Activated CD4-positive, alpha-beta memory T cell treated with anti-CD3 and anti-CD28 coated beads for 36 hours (primary cell): Measurements from ENCODE around the gene DACT2. TPM values are rescaled to one million over a fixed set of nuclear protein-coding genes. Genes with fewer than 3 reads are reported as not detected.

ENCODE experiments used
- CTCF ChIA-PET: fragments of 350-600 bp; sonication (Branson Sonifier 250); formaldehyde crosslinking; loops from one replicate; lab custom pipeline; 2021; ENCODE audit warnings: antibody characterized with exemption, inconsistent platforms; lab: Charles Lee
- POLR2A ChIA-PET: fragments of 350-600 bp; sonication (Branson Sonifier 250); formaldehyde crosslinking; loops from one replicate; lab custom pipeline; 2021; ENCODE audit warnings: antibody characterized with exemption; lab: Charles Lee
- DNase-seq: peaks from one replicate; pipeline ENCODE4 v3.0.0-alpha.2; 2020
- H3K27ac Mint-ChIP-seq: one replicate; pipeline ENCODE4 v1.8.0; 2021; ENCODE audit warnings: mixed read lengths
- H3K27me3 Mint-ChIP-seq: one replicate; pipeline ENCODE4 v1.8.0; 2021; ENCODE audit warnings: mixed read lengths
- H3K36me3 Mint-ChIP-seq: one replicate; pipeline ENCODE4 v1.8.0; 2021; ENCODE audit warnings: mixed read lengths
- H3K4me1 Mint-ChIP-seq: one replicate; pipeline ENCODE4 v1.8.0; 2021; ENCODE audit warnings: low read depth, mixed read lengths
- H3K4me3 Mint-ChIP-seq: one replicate; pipeline ENCODE4 v1.8.0; 2021; ENCODE audit warnings: mild to moderate bottlenecking, mixed read lengths
- H3K9me3 Mint-ChIP-seq: one replicate; pipeline ENCODE4 v1.8.0; 2021; ENCODE audit warnings: mixed read lengths
- intact Hi-C: fragments of 100-400 bp; cut with micrococcal nuclease; formaldehyde crosslinking; loops from one replicate; pipeline ENCODE4 v1.15.1; 2023
- total RNA-seq, 2 experiments: library from RNA; stranded (reverse); gene quantifications; one replicate each; pipeline ENCODE4 v1.2.3, GENCODE V29; 2021

Gene DACT2
- total RNA-seq, 2 experiments from 2014 or later = not detected

DNA sequence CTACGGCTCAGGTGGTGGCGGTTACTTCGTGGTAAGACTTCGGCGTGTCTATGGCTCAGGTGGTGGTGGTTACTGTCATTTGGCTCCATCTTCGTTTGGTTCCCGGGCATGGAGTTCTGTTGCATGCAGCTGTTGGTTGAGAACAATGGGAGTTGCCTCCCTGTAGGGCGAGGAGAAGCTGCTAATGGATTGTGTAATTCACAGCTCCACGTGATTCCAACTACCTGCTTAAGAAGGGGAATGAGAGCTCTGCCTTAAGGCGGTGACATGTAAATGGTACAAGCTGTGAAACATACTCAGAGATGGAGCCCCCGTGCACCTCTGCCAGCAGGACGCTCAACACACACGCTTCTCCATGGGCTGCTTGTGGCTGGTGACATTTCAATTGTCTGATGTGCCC, 12.4 kb upstream of the DACT2 start:
- no peaks in the 10 kb centered on the region for H3K4me1 Mint-ChIP-seq
- POLR2A ChIA-PET = no interaction called here
- H3K9me3 Mint-ChIP-seq = peaks cover 2% of the 10 kb centered on the region
- intact Hi-C loops = no loop called here
- H3K27me3 Mint-ChIP-seq = peaks cover 24% of the 10 kb centered on the region
- no peak overlapping the region for H3K4me3 Mint-ChIP-seq
- CTCF ChIA-PET = no interaction called here
- no peak for DNase-seq
- H3K27ac Mint-ChIP-seq = no peak overlapping the region
- no peaks in the 10 kb centered on the region for H3K36me3 Mint-ChIP-seq

DNA sequence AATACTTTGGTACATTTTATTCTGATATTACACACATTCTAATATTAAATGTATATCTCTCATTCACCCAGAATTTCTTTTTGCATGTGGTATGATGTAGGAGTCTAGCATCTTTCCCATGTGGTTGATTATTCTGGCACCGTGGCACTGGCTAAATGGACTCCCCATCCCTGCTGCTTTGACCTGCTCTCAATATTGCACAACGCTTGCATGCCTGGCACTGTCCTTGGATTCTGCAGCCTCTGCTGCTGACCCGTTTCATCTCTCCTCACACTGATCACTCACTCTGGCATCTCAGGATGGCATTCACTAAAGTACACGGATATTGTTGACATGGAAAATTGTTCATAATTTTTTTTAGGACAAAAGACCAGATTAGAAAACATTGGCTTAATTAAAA, 11.5 kb upstream of the DACT2 start:
- ChIA-PET CTCF (no interaction called here), POLR2A (no interaction called here)
- no peaks in the 10 kb centered on the region for H3K36me3 Mint-ChIP-seq
- intact Hi-C loops = no loop called here
- no peak overlapping the region for H3K27ac Mint-ChIP-seq
- no peak overlapping the region for H3K4me3 Mint-ChIP-seq
- H3K27me3 Mint-ChIP-seq = peaks cover 29% of the 10 kb centered on the region
- DNase-seq = no peak
- H3K4me1 Mint-ChIP-seq = no peaks in the 10 kb centered on the region
- peaks cover 2% of the 10 kb centered on the region for H3K9me3 Mint-ChIP-seq

DNA sequence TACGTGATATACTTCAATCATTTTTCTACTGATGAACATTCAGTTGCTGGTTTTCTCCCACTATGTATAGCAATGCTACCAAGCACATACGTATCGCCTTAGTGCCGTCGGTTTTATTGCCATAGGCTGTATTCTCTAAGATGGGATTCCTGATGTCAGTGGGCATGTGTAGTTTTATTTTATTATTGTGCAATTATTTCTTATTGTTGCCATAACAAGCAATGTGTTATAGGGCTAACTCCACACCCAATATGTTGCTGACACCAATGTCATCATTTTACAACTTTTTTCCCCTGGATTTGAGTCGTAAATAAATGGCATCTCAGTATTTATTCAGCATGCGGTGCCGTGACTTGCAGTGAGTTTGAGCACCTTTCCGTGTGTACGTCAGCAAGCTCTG, 10.8 kb upstream of the DACT2 start:
- Mint-ChIP-seq H3K36me3 (no peaks in the 10 kb centered on the region), H3K27ac (no peak overlapping the region), H3K4me1 (no peaks in the 10 kb centered on the region), H3K9me3 (peaks cover 2% of the 10 kb centered on the region), H3K27me3 (peaks cover 34% of the 10 kb centered on the region), H3K4me3 (no peak overlapping the region)
- POLR2A ChIA-PET = no interaction called here
- intact Hi-C loops = no loop called here
- CTCF ChIA-PET = no interaction called here
- DNase-seq = no peak

DNA sequence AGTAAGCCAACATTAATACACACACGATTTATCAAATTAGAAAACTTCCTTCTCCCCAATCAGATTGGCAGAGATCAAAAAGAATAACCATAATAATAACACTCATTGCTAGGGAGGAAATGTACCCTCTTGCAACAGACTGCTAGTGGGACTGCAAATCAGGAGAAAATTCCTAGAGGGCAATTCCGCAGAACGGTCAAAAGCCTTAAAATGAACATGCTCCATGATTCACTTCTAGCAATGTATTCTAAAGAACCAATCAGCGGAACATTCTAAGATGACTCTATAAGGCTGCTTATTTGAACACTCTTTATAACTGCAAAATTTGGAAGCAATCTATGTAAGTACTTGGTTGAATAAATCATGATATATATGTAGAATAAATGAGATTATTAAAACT, 8.5 kb upstream of the DACT2 start:
- no peaks in the 10 kb centered on the region for H3K36me3 Mint-ChIP-seq
- no peaks in the 10 kb centered on the region for H3K9me3 Mint-ChIP-seq
- DNase-seq = no peak
- peaks cover 39% of the 10 kb centered on the region for H3K27me3 Mint-ChIP-seq
- intact Hi-C loops = no loop called here
- H3K4me3 Mint-ChIP-seq = no peak overlapping the region
- CTCF ChIA-PET = no interaction called here
- no peak overlapping the region for H3K27ac Mint-ChIP-seq
- no peaks in the 10 kb centered on the region for H3K4me1 Mint-ChIP-seq
- POLR2A ChIA-PET = no interaction called here

DNA sequence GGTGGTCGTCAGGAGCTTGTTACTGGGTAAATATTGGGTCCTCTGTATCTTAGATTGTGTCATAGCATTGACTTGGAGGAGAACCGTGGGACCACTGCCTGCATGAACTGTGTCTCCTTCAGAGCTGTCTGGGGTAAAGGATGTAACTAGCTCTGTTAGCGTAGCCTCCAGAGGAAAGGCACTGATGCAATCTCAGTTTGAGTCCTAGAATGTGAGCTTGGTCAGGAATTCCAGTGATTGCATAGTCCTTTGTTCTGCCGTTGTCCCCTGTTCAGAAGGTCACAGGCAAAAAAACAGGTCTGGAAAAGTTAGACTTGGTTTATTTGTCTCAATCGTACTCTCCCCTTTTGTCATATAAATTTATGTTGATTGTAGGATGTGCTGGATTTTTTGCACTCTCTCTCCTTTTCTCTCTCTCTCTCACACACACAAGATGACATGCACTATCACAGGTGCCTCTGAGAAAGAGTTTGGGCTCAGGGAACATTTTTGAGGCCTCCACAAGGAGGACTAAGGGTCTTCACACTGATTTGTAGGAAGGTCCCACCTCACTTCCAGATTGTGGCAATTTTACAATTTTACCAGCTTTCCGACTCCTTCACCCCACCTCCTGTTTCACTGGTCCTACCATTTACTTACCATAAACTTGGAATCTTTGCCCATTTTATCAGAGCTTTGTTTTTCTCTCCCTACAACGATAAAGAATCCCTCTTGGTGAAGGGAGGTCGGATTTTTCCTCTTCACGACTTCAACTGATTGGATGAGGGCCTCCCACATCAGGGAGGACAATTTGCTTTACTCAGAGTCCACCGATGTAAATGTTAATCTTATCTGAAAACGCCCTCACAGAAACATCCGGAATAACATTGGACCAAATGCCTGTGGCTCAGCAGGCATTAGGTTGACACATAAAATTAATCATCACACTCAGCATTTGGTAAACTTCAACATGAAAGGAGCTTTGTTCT, 7.0 kb upstream of the DACT2 start:
- peaks cover 3% of the 10 kb centered on the region for H3K9me3 Mint-ChIP-seq
- ChIA-PET CTCF (no interaction called here), POLR2A (no interaction called here)
- intact Hi-C loops = no loop called here
- H3K4me3 Mint-ChIP-seq = no peak overlapping the region
- H3K36me3 Mint-ChIP-seq = no peaks in the 10 kb centered on the region
- no peak overlapping the region for H3K27ac Mint-ChIP-seq
- no peaks in the 10 kb centered on the region for H3K4me1 Mint-ChIP-seq
- H3K27me3 Mint-ChIP-seq = peaks cover 35% of the 10 kb centered on the region
- DNase-seq = no peak

DNA sequence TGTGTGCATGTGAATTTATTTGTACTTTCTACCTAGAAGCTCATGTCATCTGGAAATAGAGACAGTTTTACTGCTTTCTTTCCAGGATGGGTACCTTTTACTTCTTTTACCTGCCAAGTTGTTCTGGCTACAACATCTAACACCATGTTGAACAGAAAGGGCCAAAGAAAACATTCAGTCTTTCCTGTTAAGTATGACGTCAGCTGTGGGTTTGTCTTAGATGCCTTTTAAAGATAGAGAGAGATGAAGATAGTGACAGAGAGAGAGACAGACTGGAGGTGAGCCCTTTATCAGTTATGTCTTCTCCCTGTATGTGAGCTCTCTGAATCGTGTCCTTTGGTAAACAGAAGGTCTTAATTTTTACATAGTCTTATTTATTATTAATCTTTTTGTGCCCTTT, 3.4 kb upstream of the DACT2 start:
- Mint-ChIP-seq H3K4me1 (no peaks in the 10 kb centered on the region), H3K27ac (no peak overlapping the region), H3K36me3 (no peaks in the 10 kb centered on the region), H3K27me3 (peaks cover 45% of the 10 kb centered on the region), H3K4me3 (no peak overlapping the region), H3K9me3 (peaks cover 4% of the 10 kb centered on the region)
- intact Hi-C loops = no loop called here
- no peak for DNase-seq
- ChIA-PET CTCF (no interaction called here), POLR2A (no interaction called here)

DNA sequence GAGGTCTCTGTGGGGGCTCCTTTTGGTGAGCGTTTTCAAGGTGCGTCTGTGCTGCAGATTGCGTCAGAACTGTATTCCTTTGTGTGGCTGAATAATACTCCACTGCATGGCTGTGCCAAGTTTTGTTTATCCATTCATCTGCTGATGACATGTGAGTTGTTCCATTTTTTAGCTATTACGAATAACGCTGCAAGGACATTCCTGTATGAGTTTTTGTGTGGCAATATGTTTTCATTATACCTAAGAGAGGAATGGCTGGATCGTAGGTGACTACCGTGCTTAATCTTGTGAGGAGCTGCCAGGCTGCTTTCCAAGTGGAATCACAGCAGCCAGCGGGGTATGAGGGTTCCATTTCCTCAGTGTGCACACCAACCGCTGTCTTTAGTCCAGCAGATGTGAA, 1.1 kb upstream of the DACT2 start:
- DNase-seq = no peak
- ChIA-PET CTCF (no interaction called here), POLR2A (no interaction called here)
- H3K36me3 Mint-ChIP-seq = no peaks in the 10 kb centered on the region
- H3K27me3 Mint-ChIP-seq = peaks cover 32% of the 10 kb centered on the region
- H3K4me3 Mint-ChIP-seq = no peak overlapping the region
- H3K9me3 Mint-ChIP-seq = peaks cover 4% of the 10 kb centered on the region
- intact Hi-C loops = no loop called here
- no peak overlapping the region for H3K27ac Mint-ChIP-seq
- H3K4me1 Mint-ChIP-seq = no peaks in the 10 kb centered on the region

DNA sequence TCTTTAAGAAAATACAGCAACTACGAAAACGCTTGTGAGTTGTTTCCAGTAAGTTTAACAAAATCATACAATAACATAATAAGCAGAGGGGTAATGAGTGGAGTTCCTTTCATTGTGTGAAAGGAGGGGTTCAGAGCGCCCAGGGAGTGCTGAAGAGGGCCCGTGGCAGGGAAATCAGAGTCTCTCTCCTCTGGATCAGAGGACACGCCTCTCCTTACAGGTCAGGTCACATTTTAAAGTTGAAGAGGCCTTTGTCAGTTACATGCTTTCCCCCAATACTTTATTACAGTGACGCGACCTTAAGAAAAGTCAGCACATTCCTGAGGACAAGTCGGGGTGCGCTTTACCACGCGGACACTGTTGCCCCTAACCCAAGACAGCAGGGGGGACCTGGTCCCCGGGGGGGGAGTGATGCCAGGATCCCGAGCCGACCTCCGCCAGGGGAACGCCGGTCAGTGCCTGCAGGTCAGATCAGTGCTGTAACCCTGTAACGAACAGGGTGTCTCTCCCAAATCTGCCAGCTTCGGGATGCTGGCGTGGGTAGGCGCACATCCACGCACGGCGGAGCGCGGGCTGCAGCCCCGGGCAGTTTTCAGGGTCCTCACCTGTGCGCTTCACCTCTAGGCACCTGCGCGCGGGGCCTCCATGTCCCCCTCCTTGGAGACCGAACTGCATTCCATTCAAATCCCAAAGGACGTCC, 848 bp downstream of the DACT2 start:
- Mint-ChIP-seq H3K27ac (no peak overlapping the region), H3K4me3 (no peak overlapping the region), H3K9me3 (peaks cover 4% of the 10 kb centered on the region), H3K27me3 (peaks cover 33% of the 10 kb centered on the region), H3K4me1 (no peaks in the 10 kb centered on the region), H3K36me3 (no peaks in the 10 kb centered on the region)
- CTCF ChIA-PET = no interaction called here
- DNase-seq = no peak
- intact Hi-C loops = no loop called here
- POLR2A ChIA-PET = no interaction called here

DNA sequence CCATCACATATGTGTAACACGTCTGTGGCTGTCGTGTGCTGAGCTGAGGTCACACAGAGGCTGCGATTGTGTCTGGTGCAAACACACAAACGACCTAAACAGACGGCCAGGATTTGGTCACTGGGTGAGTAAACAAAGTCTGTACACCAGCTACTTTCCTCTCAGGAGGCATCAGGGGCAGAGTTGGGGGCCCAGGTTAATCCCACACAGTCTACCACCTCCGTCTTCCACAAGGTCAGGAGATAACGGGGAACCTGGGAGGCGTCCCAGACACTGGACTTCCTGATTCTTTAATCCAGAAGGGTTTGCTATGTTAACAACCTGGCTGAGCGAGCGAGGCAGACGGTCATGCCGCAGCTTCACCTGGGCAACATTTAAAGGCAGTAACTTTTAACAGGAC, 1.5 kb downstream of the DACT2 start:
- intact Hi-C loops = no loop called here
- Mint-ChIP-seq H3K9me3 (peaks cover 4% of the 10 kb centered on the region), H3K27ac (no peak overlapping the region), H3K27me3 (peaks cover 36% of the 10 kb centered on the region), H3K36me3 (no peaks in the 10 kb centered on the region), H3K4me1 (no peaks in the 10 kb centered on the region), H3K4me3 (no peak overlapping the region)
- ChIA-PET CTCF (no interaction called here), POLR2A (no interaction called here)
- DNase-seq = no peak

DNA sequence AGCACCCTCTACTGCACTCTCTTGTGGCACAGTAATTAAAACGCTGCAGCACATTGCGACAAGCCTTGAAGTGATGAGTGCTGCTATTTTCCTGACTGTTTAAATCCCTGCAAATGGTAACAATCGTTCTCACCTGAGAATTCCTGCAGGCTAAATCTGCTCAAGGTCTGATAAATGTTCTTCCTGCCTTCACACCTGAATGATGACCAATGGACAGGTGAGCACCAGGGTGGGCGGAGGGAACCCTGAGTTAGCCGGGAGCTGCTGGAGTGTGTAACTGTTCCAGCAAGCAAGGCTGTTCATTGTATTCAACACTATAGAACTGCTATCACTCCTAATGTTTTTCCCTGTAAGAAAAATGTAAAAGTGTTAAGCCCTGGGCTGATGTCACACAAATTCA, 4.0 kb downstream of the DACT2 start:
- ChIA-PET POLR2A (no interaction called here), CTCF (no interaction called here)
- H3K4me3 Mint-ChIP-seq = no peak overlapping the region
- H3K27ac Mint-ChIP-seq = no peak overlapping the region
- no peak for DNase-seq
- no peaks in the 10 kb centered on the region for H3K36me3 Mint-ChIP-seq
- peaks cover 26% of the 10 kb centered on the region for H3K27me3 Mint-ChIP-seq
- no peaks in the 10 kb centered on the region for H3K4me1 Mint-ChIP-seq
- H3K9me3 Mint-ChIP-seq = no peaks in the 10 kb centered on the region
- intact Hi-C loops = no loop called here

DNA sequence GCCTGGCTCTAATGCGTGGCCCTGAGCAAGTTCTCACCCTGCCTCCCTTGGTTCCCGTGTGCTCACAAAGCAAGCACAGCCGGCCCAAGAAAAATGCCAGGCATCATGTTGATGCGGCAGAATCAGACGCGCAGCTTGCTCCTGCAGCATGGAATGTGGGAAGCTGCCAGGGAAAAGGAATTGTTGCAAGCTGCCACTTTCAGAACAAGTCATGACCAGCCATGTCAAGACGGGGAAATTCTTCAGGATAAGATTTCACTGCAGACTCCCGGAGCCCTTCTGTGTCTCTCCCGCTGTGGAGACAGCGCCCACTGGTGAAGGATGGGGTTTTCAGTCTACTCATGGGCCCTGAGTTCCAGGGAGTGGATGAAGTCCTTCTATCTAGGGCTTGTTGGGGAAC, 4.6 kb downstream of the DACT2 start:
- no peak for DNase-seq
- Mint-ChIP-seq H3K36me3 (no peaks in the 10 kb centered on the region), H3K9me3 (no peaks in the 10 kb centered on the region), H3K27ac (no peak overlapping the region), H3K4me1 (no peaks in the 10 kb centered on the region), H3K4me3 (no peak overlapping the region), H3K27me3 (peaks cover 23% of the 10 kb centered on the region)
- intact Hi-C loops = no loop called here
- CTCF ChIA-PET = no interaction called here
- POLR2A ChIA-PET = no interaction called here

DNA sequence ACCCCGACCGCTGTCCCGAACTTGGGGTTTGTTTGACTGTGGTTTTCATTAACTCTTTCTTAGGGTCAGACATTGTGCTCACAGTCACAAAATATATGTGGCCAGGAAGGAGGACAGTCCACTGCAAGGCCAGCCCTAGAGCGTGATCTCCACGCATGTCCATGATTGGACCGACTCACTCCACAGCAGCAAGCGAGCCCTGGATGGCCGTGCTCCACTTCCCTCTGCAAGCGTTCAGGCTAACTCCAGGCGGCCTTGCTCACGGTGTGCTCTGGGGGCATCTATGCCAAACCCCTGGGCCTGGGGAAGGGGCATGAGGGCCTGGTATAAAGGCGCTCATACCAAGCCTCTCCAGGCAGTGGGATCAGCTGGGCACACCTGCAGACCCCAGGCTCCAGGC, 5.6 kb downstream of the DACT2 start:
- H3K27ac Mint-ChIP-seq = no peak overlapping the region
- H3K4me1 Mint-ChIP-seq = no peaks in the 10 kb centered on the region
- no peak for DNase-seq
- peaks cover 22% of the 10 kb centered on the region for H3K27me3 Mint-ChIP-seq
- no peak overlapping the region for H3K4me3 Mint-ChIP-seq
- no peaks in the 10 kb centered on the region for H3K9me3 Mint-ChIP-seq
- ChIA-PET CTCF (no interaction called here), POLR2A (no interaction called here)
- intact Hi-C loops = no loop called here
- H3K36me3 Mint-ChIP-seq = no peaks in the 10 kb centered on the region
